Superior temporal gyrus (tissue), 1 donor: ENCODE results near the gene FHIT.

Experiments
- DNase-seq: peaks from one replicate; pipeline ENCODE4 v3.0.0-alpha.2; 2016; ENCODE audit errors: extremely low spot score

FHIT gene

GRCh38 chr3:61169621-61170251 lies 81.5 kb downstream of the FHIT start:
- DNase-seq: no peak

DNA sequence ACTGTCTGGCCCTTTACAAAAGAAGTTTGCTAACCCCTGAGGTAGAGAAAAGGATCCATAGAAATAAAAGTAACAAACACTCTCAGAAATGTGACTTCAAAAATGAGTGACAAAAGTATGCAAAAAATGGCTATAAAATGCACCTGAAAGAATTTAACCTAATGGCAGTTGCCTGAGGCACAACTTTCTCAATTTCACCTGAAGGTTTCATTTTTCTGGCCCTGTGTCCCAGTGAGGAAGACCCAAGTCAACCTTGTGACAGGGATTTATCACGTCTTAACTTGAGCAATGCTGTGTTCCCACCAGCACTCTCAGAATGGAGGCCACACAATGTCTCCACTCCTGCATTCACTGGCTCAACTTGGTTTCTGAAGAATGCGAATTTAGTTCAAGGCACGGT lies 83.0 kb downstream of the FHIT start:
- no peak for DNase-seq

DNA sequence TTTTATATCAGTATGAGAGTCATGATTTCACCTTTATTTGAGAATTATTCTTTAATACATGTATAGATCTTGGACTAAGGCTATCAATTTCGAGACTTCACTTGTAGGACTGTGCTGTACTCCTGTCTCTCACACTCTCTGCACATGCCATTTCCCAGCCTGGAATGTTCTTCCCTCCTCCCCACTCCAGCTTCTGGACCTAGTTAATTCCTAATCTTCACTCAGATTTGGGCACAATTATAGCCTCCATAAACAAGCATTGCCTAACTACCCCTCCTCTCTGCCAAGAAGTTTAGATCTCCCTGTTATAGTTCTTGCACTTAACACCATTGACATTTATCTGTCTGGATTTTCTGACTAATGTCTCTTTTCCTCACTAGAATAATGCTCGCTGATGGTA lies 88.3 kb downstream of the FHIT start:
- DNase-seq: no peak

DNA sequence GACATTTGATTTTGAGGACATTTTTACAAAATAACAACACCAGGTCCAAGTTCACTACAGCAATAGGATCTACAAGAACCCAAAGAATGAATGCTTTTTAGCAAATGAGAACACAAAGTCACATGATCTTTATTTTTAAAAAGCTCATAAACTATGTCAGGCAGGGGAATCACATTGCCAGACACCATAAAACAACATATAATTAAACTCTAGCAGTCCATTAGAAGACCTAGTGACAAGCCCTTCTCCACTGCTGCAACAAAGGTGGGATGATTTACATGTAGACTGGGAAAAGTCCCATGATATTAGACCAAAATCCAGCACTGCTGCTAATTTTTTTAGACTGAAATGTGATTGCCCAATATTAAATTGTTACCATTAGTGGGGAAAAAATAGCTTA lies 92.6 kb downstream of the FHIT start:
- no peak for DNase-seq

GRCh38 chr3:61158216-61158615 lies 93.0 kb downstream of the FHIT start:
- no peak for DNase-seq

- DNase-seq: no peak
Measured at GRCh38 chr3:61157414-61157813, 93.8 kb downstream of the FHIT start.

- DNase-seq: no peak
Measured at GRCh38 chr3:61155701-61156292, 95.5 kb downstream of the FHIT start.

- DNase-seq: no peak
Measured at GRCh38 chr3:61154457-61155198, 96.6 kb downstream of the FHIT start.

- DNase-seq: no peak
Measured at GRCh38 chr3:61152071-61152470, 99.2 kb downstream of the FHIT start.

- no peak for DNase-seq
Measured at GRCh38 chr3:61149236-61149635, 102.0 kb downstream of the FHIT start.

- no peak for DNase-seq
Measured at GRCh38 chr3:61146010-61146890, 105.0 kb downstream of the FHIT start.

GRCh38 chr3:61141697-61142096 lies 109.6 kb downstream of the FHIT start:
- DNase-seq: no peak

DNA sequence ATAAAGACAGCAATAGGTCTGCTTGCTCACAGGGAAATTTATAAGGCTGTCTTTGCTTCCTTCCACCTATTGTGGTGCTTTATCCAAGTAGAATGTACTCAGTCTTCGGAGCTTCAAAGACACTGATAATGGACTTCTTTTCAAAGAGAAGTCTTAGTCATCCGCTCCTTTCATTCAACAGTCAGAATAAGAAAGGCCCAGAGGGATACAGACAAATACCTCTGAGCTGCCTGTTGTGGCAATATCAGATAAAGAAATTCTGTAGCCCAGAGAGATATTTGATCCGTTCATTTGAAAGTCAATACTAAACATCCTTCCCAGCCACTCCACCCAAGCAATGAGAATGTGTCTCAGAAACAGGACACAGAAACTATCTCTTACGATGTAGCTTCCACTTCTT lies 110.0 kb downstream of the FHIT start:
- no peak for DNase-seq

DNA sequence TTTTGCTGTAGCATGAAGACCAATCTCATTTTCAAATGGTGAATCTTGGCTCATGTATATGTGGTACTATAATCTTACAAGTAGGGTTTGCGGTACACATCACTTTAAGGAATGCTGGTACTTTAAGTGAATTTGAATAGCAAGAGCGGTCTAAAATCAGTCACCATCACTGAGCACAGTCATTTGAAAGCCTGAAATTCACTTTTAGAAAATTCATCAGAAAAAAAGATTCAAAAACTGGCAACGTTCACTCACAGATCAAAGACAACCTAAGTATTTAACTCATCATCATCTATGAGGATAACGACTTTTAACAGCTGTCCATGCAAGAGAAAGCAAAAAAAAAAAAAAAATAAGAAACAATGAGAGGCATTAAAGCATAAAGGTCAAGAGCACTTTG lies 111.6 kb downstream of the FHIT start:
- no peak for DNase-seq

DNA sequence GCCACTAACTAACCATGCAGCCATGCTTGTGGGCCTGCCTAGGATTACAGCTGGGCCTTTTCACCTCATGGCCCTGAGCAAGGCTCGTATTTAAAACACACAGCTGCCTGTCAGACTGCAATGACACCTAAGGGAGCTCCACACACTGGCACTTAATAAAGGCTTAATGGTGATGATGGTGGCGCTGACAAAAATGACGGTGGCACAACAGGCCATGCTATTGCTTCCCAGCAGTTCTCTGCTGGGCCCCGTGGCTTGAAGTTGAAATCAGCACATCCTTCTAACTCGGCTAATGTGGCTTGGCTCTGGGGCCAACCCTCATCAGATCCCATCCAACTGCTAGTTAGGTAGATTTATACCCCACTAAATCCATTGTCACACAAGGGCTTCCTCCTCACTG lies 112.9 kb downstream of the FHIT start:
- no peak for DNase-seq

- no peak for DNase-seq
Measured at GRCh38 chr3:61136191-61136590, 115.1 kb downstream of the FHIT start.

DNA sequence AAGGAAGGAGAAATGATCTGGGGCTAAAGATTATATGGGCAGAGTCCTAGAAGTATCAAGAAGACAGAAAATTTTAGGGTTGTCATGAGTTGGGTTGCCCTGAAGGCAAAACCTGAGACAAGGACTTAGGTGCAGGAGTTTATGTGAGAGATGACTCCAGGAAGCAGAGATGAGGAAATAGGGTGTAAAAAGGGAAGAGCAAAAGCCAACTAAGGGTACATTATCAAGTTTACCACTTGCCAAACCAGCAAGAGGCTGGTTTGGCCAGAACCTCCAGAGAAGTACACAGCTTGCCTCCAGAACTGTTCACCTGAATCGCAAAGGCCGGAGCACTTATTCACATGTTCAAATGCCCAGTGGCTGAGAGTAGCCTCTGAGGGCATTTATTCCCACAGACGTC lies 116.7 kb downstream of the FHIT start:
- no peak for DNase-seq

GRCh38 chr3:61132062-61132461 lies 119.2 kb downstream of the FHIT start:
- no peak for DNase-seq

DNA sequence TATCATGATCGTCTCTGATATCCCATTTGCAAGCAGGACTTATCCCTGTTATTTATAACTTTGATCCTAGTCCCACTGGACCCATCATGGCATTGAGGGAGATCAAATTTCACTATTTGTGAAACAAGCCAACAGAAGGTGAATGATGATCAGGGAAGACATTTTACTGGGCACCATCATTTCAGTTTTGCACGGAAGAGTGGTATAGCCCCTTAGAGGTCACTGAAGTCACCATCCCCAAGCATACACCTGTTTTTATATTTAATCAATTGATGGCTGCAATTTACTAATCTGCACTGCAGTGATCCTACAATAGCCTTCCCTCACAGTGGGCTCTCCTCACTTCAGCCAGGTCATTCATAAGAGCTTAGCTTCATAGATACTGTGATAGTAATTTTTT lies 132.4 kb downstream of the FHIT start:
- no peak for DNase-seq

DNA sequence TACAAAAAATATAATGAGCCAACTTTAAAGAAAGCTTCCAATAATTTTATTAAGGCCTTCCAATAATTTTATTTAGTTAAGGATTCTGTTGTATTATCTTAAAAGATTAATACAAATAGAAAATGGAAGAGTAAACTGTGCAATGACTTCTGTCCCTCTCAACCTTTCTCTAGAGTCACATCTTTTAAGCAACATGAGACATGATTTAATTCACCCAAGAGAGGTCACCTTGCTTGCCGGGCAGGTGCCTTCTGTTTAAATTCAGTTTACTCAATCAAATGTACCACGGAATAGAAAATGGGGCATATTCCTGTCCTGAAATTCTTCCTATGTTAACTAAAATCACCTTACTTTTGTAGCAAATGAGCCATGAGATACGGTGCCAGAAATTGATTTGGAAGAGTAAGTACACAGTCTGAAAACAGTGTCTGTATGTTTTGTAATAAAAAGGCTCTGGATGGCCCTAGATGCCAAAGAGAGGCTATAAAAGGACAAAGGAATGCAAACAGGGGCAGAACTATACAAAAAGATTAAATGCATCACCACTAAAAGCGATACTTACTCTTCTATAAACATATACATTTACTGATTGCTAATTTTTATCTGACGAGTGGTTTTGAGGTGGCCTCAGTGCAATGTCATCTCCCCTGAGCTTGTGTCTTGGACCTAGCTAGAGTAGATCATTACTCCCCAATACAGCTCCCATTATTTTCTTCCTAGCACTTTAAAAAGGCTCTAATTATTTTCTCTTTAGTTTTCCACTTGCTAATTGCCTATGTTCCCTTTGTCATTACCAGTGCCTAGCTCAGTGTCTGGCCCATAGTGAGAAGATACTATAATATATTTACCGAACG lies 134.0 kb downstream of the FHIT start:
- DNase-seq: no peak

GRCh38 chr3:61114316-61114953 lies 136.8 kb downstream of the FHIT start:
- DNase-seq: no peak
